Hematopoietic multipotent progenitor cell treated with erythropoietin and hydrocortisone succinate and interleukin-3 and kit ligand, for 17 days (in vitro differentiated cells): ENCODE measurements around the gene KIF23.
"Not testable (repeated sequence)": the region's sequence is repeated elsewhere in the genome, so short reads cannot be mapped to it uniquely, and the experiment has no call there.

Source experiments
- DNase-seq: peaks from one replicate; pipeline ENCODE4 v3.0.0-alpha.2; 2015; ENCODE audit warnings: low spot score

Gene KIF23

DNA sequence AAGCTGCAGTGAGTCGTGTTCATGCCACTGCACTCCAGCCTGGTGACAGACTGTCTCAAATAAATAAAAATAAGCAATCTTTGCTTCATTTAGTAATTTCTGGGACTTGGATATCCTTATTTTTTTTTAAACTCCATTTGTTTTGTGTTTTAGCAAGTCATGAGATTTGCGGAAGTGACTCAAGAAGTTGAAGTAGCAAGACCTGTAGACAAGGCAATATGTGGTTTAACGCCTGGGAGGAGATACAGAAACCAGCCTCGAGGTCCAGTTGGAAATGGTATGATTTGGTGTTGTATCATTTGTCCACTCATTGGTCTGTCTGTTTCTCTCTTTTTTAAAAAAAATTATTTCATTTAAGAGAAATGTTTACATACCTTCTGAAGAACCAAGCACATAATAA lies 21.8 kb downstream of the KIF23 start:
- DNase-seq, result no peak

- DNase-seq, result no peak
Observed at GRCh38 chr15:69436951-69437350, 22.8 kb downstream of the KIF23 start.

DNA sequence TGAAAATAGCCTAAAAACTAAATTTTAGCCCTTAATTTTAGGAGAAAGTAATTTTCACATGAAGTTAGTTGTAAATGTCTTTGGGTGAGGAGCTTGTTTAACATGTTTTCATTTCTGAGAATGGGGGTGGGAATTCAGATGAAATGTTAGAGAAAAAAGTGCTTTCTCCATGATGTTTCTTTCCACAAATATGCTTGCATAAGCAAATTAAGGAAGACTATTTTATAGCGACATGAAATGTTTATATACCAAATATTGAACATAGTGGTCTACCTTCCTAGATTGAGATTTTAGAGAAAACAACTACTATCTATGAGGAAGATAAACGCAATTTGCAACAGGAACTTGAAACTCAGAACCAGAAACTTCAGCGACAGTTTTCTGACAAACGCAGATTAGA lies 25.5 kb downstream of the KIF23 start:
- no peak for DNase-seq

DNA sequence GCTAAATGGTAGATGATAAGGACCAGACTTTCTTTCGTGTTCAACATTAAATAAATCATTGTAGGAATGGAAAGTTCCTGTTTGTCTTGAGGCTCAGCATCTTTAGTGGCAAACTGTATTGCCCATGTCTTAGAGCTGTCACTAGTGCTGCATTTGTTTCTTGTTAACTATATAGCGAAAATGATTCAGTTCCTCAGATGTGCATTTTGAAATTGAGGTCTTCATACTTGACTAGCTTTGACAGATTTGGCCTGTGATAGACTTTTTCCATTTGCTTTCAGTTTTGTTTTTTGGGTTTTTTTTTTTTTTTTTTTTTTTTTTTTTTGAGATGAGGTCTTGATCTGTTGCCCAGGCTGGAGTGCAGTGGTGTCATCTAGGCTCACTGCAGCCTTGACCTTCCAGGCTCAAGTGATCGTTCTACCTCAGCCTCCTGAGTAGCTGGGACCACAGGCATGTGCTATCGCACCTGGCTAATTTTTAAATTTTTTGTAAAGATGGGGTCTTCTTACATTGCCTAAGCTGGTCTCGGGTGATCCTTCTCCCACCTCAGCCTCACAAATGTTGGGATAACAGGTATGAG lies 29.0 kb downstream of the KIF23 start:
- DNase-seq, result no peak

DNA sequence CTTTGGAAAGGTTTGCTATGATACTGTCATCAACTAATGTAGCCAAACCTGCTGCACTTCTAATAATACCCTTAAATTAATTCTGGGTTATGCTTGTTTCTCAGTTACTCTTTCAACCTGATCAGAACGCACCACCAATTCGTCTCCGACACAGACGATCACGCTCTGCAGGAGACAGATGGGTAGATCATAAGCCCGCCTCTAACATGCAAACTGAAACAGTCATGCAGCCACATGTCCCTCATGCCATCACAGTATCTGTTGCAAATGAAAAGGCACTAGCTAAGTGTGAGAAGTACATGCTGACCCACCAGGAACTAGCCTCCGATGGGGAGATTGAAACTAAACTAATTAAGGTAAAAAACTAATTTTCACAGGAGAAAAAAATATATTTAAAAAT lies 30.5 kb downstream of the KIF23 start:
- no peak for DNase-seq

GRCh38 chr15:69446953-69447352 lies 32.8 kb downstream of the KIF23 start:
- DNase-seq, result no peak

GRCh38 chr15:69450221-69450620 lies 36.1 kb downstream of the KIF23 start:
- not testable (repeated sequence) for DNase-seq

DNA sequence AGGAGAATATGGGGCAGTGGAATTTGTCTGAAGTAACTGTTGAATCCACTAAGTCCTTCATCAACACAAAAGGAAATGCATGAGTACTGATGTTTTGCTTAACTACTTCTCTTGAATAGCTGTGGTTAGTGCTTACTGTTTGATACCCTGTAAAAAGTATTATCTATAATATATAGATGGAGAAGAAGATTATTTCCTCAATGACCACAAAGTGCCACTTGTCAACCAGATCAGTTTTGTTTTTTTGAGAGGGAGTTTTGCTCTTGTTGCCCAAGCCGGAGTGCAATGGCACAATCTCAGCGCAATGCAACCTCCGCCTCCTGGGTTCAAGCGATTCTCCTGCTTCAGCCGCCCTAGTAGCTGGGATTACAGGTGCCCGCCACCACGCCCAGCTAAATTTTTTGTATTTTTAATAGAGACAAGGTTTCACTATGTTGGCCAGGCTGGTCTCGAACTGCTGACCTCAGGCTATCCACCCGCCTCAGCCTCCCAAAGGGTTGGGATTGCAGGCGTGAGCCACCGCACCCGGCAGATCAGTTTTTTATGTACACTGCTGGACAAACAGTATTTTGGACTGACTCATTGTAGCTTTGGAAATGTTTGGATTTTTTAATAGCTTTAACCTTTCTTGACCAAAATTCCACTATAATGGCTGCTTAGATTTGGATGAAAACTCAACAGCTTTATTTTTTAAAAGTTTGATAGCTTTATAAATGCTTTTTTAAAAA lies 37.0 kb downstream of the KIF23 start:
- DNase-seq, result no peak

DNA sequence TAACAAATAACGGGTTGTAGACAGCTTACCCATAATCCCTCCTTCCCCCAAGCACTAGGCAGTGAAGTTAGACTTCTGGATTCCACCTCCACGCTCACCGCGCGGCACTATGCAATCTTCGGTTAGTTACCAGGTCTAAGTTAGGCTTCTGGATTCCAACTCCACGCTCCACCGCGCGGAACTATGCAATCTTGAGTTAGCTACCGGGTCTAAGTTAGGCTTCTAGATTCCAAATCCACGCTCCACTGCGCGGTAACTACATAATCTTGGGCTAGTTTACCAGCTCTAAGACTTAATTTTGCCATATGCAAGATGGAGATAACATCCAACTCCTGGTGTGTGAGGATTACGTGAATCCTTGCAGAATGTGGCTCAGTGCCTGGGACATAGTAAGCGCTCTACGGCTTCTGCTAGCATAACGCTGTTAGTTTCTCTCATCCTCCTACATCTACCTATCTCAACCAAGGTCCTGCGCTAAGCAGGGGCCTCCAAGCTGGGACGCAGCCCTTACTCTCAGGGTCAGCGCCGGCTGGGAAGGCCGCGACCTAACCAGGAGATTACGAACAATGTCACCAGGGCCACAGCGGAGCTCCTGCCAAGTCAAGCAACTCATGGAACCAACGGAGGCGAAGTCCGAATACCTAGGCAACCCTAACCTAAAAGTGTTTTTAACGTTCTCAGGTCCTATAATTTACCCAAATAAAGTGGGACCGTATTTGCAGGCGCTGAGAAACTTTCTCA lies 38.0 kb downstream of the KIF23 start:
- DNase-seq, result peak; percentile 65

- DNase-seq, result peak; percentile 95
Observed at GRCh38 chr15:69452692-69453521, 38.8 kb downstream of the KIF23 start, which contains the start of gene RPLP1. RPLP1 (plus strand) TSS chr15:69452818; CDS start chr15:69452949, 131 bp downstream.

DNA sequence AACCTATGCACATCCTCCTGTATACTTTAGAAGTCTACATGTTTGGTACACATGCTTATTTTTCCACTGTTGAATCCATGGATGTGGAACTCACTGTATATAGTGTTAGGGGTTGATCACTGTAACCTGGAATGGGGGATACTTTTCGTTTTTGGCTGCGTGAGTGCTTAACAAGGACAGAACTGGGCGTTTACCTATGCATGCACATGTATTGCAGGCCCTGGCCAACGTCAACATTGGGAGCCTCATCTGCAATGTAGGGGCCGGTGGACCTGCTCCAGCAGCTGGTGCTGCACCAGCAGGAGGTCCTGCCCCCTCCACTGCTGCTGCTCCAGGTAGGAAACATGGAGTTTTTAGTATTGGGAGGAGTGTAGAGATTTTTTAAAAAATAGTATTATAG lies 40.8 kb downstream of the KIF23 start:
- DNase-seq, result no peak

- DNase-seq, result no peak
Observed at GRCh38 chr15:69456208-69457166, 42.3 kb downstream of the KIF23 start.

DNA sequence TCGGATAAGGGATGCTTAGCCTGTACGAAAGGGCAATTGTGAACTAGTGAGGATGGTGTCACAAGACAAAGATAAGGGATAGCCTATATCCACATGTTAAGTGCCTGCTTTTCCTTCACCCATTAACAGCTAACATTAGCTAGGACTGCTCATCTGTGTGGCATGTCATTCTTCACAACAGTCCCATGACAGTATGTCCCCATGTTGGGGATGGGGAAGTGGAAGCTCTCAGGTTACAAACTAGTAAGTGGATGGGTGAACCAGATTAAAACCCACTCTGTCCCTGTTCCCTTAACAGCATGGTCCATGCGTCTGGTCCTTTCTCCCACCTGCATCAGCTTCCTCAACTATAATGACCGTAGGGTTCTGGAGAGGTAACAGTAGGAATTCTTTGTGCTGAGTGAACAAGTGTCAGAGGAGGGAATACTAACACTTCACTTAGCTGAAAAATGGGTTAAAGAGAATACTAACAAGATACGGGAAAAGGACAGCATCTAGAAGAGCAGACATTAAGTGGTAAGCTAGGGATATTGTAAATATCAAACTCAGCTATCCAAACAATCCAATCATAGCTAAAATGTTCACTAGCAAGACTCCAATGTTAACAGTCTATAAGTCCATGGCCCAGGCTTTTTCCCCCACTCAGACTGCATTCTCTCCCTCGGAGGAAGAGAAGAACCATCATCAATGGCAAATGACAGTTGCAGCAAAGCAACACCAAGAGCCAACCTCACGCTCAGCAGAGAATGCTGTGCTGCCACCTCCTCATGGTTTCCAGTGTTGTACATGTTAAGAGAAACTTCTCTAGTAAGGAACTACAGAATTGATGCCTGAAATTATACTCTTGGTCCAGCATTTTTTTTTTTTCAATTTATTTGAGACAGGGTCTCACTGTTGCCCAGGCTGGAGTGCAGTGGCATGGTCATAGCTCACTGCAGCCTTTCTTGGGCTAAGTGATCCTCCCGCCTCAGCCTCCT lies 43.4 kb downstream of the KIF23 start:
- DNase-seq, result no peak

DNA sequence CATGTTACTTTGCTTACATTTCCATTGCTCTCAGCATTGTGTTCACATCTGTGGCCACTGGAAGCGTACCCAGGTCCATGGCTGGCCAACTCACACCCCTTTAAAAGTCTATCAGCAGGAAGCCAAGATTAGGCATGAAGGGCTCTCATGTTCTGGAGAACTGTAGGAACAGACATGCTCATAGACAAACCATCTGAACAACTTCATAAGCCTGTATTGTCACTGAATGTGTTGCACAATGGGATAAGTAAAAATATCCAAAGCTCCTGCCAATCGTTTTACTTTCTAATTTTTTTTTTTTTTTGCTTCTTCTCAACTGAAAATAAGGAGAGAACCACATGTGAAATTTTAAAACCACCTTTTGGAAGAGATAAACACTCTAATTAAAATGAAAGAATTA lies 44.9 kb downstream of the KIF23 start:
- no peak for DNase-seq

DNA sequence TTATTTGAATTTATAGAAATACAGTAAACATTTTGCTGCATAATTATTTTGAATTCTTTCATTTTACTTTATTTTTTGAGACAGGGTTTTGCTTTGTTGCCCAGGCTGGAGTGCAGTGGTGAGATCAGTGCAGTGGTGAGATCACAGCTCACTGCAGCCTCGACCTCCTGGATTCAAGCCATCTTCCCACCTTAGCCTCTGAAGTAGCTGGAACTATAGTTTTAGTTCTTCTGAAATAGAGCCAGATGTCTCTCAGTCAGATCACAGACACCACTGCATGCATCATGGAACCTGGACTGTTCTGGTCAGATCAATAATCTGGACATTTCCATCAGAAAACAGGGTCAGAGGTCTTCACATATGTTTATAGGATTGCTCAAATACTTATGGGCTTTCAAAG lies 46.3 kb downstream of the KIF23 start:
- DNase-seq, result no peak

GRCh38 chr15:69462030-69462492 lies 47.9 kb downstream of the KIF23 start:
- DNase-seq, result no peak

DNA sequence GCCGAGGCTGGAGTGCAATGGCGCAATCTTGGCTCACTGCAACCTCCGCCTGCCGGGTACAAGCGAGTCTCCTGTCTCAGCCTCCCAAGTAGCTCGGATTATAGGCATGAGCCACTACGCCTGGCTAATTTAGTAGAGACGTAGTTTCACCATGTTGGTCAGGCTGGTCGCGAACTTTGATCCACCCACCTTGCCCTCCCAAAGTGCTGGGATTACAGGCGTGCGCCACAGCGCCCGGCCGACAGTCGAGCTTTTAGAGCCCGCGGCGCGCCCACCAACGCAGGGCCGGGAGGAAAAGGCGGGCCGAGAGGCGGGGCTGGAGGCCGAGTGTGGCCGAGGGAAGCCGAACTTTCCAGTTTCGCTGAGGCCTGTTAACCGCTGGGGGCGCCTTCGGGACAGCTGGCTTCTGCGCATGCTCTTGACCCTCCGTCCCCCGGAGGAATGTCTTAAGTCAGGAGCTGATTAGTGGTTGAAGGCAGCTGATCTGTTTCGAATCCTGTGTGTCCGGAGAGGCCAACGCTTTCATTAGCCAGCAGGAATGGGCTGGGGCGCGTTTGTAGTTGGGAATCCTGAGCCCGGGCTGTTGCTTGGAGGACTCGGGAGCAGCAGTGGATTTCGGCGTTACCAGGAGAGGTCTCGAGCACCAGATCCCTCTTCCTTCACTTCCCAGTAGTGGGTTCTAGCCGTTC lies 48.5 kb downstream of the KIF23 start:
- peak; percentile 94 for DNase-seq

DNA sequence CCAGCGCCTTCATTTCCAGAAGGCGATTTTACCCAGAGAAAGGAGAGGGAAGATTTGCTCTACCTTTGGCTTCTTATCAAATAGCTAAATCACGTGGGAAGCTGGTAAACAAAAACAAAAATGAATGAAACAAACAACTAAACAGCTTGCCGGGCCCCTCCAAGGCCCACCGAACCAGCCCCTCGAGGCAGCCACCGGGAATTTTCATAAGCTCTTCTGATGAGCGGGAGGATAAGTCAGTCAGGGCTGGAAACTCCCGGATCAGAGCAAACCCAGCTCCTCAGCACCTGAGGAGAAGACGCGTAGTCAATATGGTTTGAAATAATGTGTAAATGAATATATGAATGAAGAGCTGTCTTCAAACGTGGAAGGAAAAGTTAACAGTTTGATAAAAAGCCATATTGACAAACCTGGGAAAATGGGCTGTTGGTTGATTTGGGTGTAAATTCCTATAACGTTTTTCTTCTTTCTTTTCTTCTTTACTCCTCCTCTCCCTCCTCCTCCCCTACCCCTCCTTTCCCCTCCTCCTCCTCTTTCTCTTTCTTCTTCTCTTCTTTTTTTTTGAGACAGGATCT lies 49.1 kb downstream of the KIF23 start:
- no peak for DNase-seq

DNA sequence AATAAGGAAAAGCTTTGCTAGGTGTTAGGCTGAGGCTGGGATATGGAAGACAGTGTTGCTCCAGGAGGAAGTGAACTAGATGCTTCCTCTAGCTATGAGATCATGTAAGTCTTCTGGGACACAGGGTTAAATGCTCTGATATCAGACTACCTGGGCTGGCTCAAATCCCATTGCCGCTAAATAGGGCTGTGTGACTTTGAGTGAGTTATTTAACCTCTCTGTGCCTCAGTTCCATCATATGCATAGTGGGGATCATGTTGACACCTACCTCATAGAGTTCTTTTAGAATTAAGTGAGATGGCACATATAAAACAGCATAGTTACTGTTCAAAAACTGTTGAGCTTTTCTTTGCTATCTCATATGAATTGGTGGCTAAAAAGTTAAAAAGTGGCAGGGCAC lies 51.1 kb downstream of the KIF23 start:
- DNase-seq, result no peak
